B cell (primary cell): ENCODE results near the gene POLH.

ENCODE experiments used
- EZH2 ChIP-seq: IDR thresholded peaks from 2 replicates; pipeline ENCODE4 v1.6.1; 2012; ENCODE audit warnings: borderline replicate concordance, low read depth, mild to moderate bottlenecking, moderate library complexity, low read length; ENCODE audit not compliant: insufficient read depth, poor library complexity, severe bottlenecking
- TF ChIP-seq, protein P1 (sequence below): fragments of 200-600 bp; IDR thresholded peaks from one replicate; pipeline ENCODE4 v1.8.0; 2022; ENCODE audit warnings: antibody characterized with exemption, mild to moderate bottlenecking

DNA sequence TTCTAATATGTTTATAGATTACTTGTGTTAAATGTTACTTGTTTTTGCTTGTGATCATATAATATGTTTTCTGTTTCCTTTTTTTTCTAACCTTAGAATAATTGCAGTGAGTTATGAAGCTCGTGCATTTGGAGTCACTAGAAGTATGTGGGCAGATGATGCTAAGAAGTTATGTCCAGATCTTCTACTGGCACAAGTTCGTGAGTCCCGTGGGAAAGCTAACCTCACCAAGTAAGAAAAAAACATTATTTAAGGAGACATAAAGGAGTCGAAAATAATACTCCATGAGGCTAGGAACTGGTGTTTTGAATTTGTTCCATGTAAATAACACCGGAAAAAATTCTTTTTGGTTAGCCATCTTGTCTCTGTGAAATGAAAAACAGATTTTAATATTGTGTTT is 6.9 kb downstream of the POLH start:
- TF ChIP-seq, protein P1, sequence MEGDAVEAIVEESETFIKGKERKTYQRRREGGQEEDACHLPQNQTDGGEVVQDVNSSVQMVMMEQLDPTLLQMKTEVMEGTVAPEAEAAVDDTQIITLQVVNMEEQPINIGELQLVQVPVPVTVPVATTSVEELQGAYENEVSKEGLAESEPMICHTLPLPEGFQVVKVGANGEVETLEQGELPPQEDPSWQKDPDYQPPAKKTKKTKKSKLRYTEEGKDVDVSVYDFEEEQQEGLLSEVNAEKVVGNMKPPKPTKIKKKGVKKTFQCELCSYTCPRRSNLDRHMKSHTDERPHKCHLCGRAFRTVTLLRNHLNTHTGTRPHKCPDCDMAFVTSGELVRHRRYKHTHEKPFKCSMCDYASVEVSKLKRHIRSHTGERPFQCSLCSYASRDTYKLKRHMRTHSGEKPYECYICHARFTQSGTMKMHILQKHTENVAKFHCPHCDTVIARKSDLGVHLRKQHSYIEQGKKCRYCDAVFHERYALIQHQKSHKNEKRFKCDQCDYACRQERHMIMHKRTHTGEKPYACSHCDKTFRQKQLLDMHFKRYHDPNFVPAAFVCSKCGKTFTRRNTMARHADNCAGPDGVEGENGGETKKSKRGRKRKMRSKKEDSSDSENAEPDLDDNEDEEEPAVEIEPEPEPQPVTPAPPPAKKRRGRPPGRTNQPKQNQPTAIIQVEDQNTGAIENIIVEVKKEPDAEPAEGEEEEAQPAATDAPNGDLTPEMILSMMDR: no peak
- TF ChIP-seq EZH2: no peak
